Mammary epithelial cell (primary cell): ENCODE data around the gene RADIL.

Experiments
- EZH2 ChIP-seq: IDR thresholded peaks from 2 replicates; pipeline ENCODE4 v1.6.1; 2012; ENCODE audit warnings: low read length, inconsistent platforms, borderline replicate concordance
- TF ChIP-seq, protein P1 (sequence below), 2 donors: IDR thresholded peaks in 1 of 2; conservative IDR thresholded peaks in 1 of 2; 2 replicates each; pipeline ENCODE4 v1.5.1; 2011 to 2012; ENCODE audit warnings: inconsistent platforms in 2 of 2, low read length in 2 of 2, mild to moderate bottlenecking in 2 of 2, control low read depth in 1 of 2, low read depth in 1 of 2; ENCODE audit not compliant: insufficient read depth in 1 of 2; ENCODE audit errors: extremely low read depth in 1 of 2

DNA sequence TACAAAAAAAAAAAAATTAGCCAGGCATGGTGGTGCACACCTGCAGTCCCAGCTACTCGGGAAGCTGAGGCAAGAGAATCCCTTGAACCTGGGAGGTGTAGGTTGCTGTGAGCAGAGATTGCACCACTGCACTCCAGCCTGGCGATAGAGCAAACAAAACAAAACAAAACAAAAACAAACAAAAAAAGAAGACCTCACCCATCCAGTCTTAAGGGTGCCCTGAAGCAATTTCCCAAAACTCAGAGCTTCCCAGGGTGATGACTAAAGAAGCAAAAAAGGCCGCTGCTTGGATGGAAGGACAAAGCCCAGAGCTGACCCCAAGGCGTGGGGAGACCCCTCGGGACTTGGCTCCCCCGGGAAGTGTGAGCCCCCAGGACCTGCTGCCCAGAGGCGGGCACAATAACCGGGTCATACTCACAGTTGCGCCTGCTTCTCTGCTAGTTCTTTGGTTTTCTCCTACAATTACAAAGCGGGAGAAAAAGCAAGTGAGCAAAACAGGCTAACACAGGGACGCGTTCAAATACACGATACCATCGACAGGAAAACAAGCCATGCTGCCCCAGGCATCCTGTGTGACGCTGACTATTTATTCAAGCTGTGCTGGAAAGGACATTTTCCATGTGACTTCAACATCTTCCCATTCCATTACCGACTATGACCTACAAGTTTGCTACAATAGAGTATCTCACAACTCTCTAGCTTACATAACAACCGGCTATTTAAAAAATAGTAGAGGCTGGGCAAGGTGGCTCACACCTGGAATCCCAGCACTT is 51.6 kb downstream of the RADIL start:
- TF ChIP-seq, protein P1, sequence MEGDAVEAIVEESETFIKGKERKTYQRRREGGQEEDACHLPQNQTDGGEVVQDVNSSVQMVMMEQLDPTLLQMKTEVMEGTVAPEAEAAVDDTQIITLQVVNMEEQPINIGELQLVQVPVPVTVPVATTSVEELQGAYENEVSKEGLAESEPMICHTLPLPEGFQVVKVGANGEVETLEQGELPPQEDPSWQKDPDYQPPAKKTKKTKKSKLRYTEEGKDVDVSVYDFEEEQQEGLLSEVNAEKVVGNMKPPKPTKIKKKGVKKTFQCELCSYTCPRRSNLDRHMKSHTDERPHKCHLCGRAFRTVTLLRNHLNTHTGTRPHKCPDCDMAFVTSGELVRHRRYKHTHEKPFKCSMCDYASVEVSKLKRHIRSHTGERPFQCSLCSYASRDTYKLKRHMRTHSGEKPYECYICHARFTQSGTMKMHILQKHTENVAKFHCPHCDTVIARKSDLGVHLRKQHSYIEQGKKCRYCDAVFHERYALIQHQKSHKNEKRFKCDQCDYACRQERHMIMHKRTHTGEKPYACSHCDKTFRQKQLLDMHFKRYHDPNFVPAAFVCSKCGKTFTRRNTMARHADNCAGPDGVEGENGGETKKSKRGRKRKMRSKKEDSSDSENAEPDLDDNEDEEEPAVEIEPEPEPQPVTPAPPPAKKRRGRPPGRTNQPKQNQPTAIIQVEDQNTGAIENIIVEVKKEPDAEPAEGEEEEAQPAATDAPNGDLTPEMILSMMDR (conservative IDR thresholded peaks at IDR 0.05 in 1 of 2, IDR thresholded peaks at IDR 0.05 in 1 of 2; ENCODE audit: extremely low read depth in 1 of 2, insufficient read depth in 1 of 2, low read depth in 1 of 2, low read length in 2 of 2), result no peak
- no peak for TF ChIP-seq EZH2
